ENCODE results near the gene TSPAN5.
"Not testable (repeated sequence)": the region's sequence is repeated elsewhere in the genome, so short reads cannot be mapped to it uniquely, and the experiment has no call there.

The TSPAN5 gene

DNA sequence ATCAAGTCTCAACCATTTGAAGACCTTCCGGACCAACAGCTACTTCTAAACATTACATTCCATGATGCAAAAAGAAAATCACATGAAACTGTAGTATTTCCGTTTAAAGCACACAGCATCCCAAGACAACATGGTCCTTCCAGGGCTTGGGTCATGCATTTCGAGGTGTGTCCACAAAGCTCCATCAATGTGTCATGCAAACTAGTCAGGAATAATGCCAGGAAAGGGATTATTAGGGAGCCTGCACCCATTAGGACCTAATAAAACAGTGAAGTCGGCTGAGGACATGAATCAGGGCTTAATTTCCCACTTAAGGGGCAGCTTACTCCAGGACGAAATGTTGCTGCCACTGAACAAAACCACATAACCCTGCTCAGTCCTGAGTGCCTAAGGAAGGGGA, 177.9 kb downstream of the TSPAN5 start:
- no peak for DNase-seq (ENCODE audit: extremely low read depth, insufficient read length)
- TF ChIP-seq, protein P1, sequence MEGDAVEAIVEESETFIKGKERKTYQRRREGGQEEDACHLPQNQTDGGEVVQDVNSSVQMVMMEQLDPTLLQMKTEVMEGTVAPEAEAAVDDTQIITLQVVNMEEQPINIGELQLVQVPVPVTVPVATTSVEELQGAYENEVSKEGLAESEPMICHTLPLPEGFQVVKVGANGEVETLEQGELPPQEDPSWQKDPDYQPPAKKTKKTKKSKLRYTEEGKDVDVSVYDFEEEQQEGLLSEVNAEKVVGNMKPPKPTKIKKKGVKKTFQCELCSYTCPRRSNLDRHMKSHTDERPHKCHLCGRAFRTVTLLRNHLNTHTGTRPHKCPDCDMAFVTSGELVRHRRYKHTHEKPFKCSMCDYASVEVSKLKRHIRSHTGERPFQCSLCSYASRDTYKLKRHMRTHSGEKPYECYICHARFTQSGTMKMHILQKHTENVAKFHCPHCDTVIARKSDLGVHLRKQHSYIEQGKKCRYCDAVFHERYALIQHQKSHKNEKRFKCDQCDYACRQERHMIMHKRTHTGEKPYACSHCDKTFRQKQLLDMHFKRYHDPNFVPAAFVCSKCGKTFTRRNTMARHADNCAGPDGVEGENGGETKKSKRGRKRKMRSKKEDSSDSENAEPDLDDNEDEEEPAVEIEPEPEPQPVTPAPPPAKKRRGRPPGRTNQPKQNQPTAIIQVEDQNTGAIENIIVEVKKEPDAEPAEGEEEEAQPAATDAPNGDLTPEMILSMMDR (IDR thresholded peaks at IDR 0.05; ENCODE audit: insufficient read depth, low read length, poor library complexity, severe bottlenecking) = no peak
- no peaks in the 10 kb centered on the region for H3K36me3 ChIP-seq (ENCODE audit: control insufficient read depth, insufficient read depth, low read length)
- H3K4me3 ChIP-seq (replicated peaks; ENCODE audit: low read depth, low read length) = no peak overlapping the region
- no peaks in the 10 kb centered on the region for H3K27me3 ChIP-seq (replicated peaks; ENCODE audit: control insufficient read depth, insufficient read depth, low read length)

DNA sequence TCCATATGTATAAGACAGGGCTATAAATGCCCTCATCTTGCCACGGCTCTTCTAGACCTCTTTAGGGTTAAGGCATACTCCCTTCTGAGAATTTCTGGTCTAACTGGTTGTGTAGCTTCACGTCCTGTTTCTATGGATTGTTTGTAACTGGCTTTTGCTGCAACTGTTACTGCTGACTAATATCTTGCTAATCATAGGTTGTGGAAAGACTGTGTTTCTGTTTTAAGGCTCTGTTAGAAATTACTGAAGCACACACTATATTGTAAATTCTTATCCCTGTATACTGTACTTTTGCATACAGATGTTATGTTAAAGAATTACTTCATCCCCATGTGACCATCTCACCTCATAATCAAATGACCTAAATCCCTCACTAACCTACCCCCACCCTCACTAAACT, 178.8 kb downstream of the TSPAN5 start:
- DNase-seq (ENCODE audit: extremely low read depth, insufficient read length); H3K36me3 ChIP-seq (ENCODE audit: control insufficient read depth, insufficient read depth, low read length); H3K4me3 ChIP-seq (replicated peaks; ENCODE audit: low read depth, low read length); H3K27me3 ChIP-seq (replicated peaks; ENCODE audit: control insufficient read depth, insufficient read depth, low read length): not testable (repeated sequence)

- H3K27me3 ChIP-seq (replicated peaks; ENCODE audit: control insufficient read depth, insufficient read depth, low read length) = no peaks in the 10 kb centered on the region
- no peak for DNase-seq (ENCODE audit: extremely low read depth, insufficient read length)
- TF ChIP-seq, protein P1 (IDR thresholded peaks at IDR 0.05; ENCODE audit: insufficient read depth, low read length, poor library complexity, severe bottlenecking) = no peak
- H3K4me3 ChIP-seq (replicated peaks; ENCODE audit: low read depth, low read length) = no peak overlapping the region
- H3K36me3 ChIP-seq (ENCODE audit: control insufficient read depth, insufficient read depth, low read length) = no peaks in the 10 kb centered on the region
Observed at GRCh38 chr4:98476891-98477290, 181.5 kb downstream of the TSPAN5 start.

DNA sequence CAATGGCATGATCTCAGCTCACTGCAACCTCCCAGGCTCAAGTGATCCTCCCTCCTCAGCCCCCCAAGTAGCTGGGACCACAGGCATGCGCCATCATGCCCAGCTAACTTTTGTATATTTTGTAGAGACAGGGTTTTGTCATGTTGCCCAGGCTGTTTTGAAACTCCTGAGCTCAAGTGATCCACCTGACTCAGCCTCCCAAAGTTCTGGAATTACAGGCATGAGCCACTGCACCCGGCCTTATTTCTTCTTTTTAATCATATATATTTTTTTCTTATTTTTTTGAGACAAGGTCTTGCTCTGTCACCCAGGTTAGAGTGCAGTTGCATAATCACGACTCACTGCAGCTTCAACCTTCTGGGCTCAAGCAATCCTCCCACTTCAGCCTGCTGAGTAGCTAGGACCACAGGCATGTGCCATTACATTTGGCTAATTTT, 184.0 kb downstream of the TSPAN5 start:
- DNase-seq (ENCODE audit: extremely low read depth, insufficient read length) = no peak
- no peaks in the 10 kb centered on the region for H3K36me3 ChIP-seq (ENCODE audit: control insufficient read depth, insufficient read depth, low read length)
- TF ChIP-seq, protein P1 (IDR thresholded peaks at IDR 0.05; ENCODE audit: insufficient read depth, low read length, poor library complexity, severe bottlenecking) = no peak
- no peak overlapping the region for H3K4me3 ChIP-seq (replicated peaks; ENCODE audit: low read depth, low read length)
- no peaks in the 10 kb centered on the region for H3K27me3 ChIP-seq (replicated peaks; ENCODE audit: control insufficient read depth, insufficient read depth, low read length)

GRCh38 chr4:98473046-98473445, 185.4 kb downstream of the TSPAN5 start:
- no peak overlapping the region for H3K4me3 ChIP-seq (replicated peaks; ENCODE audit: low read depth, low read length)
- no peaks in the 10 kb centered on the region; the same call in 1 of the 2 replicates for H3K27me3 ChIP-seq (replicated peaks; ENCODE audit: control insufficient read depth, insufficient read depth, low read length)
- DNase-seq (ENCODE audit: extremely low read depth, insufficient read length) = no peak
- H3K36me3 ChIP-seq (ENCODE audit: control insufficient read depth, insufficient read depth, low read length) = no peaks in the 10 kb centered on the region
- TF ChIP-seq, protein P1 (IDR thresholded peaks at IDR 0.05; ENCODE audit: insufficient read depth, low read length, poor library complexity, severe bottlenecking) = no peak

GRCh38 chr4:98470831-98471230, 187.6 kb downstream of the TSPAN5 start:
- no peak for DNase-seq (ENCODE audit: extremely low read depth, insufficient read length)
- no peaks in the 10 kb centered on the region for H3K36me3 ChIP-seq (ENCODE audit: control insufficient read depth, insufficient read depth, low read length)

More at GRCh38 chr4:98470831-98471230, 187.6 kb downstream of the TSPAN5 start:
- Histone ChIP-seq H3K27me3 (replicated peaks; ENCODE audit: control insufficient read depth, insufficient read depth, low read length) (no peaks in the 10 kb centered on the region; the same call in none of the 2 replicates), H3K4me3 (replicated peaks; ENCODE audit: low read depth, low read length) (no peak overlapping the region)
- TF ChIP-seq, protein P1 (IDR thresholded peaks at IDR 0.05; ENCODE audit: insufficient read depth, low read length, poor library complexity, severe bottlenecking) = no peak

All from GM06990 (cell line).